Thyroid gland (tissue), 4 donors: ENCODE measurements around the gene QKI. TPM values are rescaled to one million over a fixed set of nuclear protein-coding genes. Genes with fewer than 3 reads are reported as not detected.

Experiments used
- DNase-seq, 2 donors: peaks; one replicate each; pipeline ENCODE4 v3.0.0-alpha.2; 2019
- H3K27ac ChIP-seq, 3 donors: fragments of 200-600 bp; sonication (generic); 1 replicate in 2 of 3; 2 replicates in 1 of 3; pipeline ENCODE4 v1.5.1; 2016 to 2019; ENCODE audit warnings: mild to moderate bottlenecking in 1 of 3, moderate library complexity in 1 of 3
- H3K27me3 ChIP-seq: fragments of 200-600 bp; sonication (generic); one replicate; pipeline ENCODE4 v1.5.1; 2019
- H3K36me3 ChIP-seq, 2 donors: fragments of 200-600 bp; sonication (generic); one replicate each; pipeline ENCODE4 v1.5.1; 2016 to 2019
- H3K4me1 ChIP-seq, 2 donors: fragments of 200-600 bp; sonication (generic); one replicate each; pipeline ENCODE4 v1.5.1; 2017 to 2019
- H3K4me3 ChIP-seq, 3 donors: fragments of 200-600 bp; sonication (generic); replicated peaks in 1 of 3; 1 replicate in 2 of 3; 2 replicates in 1 of 3; pipeline ENCODE4 v1.5.1; 2016; ENCODE audit warnings: mild to moderate bottlenecking in 1 of 3
- H3K9me3 ChIP-seq: fragments of 200-600 bp; sonication (generic); one replicate; pipeline ENCODE4 v1.5.1; 2017
- POLR2A ChIP-seq, 2 donors: fragments of 450-650 bp; IDR thresholded peaks; one replicate each; pipeline ENCODE4 v1.6.1; 2017; ENCODE audit warnings: antibody characterized with exemption in 2 of 2, mild to moderate bottlenecking in 2 of 2, moderate library complexity in 1 of 2
- WGBS, 2 donors: methylation state at CpG; one replicate each; pipeline ENCODE4 v1.1.5; 2017; 5-methylcytosine and 5-hydroxymethylcytosine counted together
- intact Hi-C: fragments of 100-400 bp; cut with DNase I; formaldehyde crosslinking; loops from one replicate; pipeline ENCODE4 v1.15.1; 2023
- total RNA-seq, 4 donors: library from RNA; depleted of rRNA; stranded (reverse); fragments of >200 nt; gene quantifications; one replicate each; pipeline ENCODE4 v1.2.3, GENCODE V29; 2016
- TF ChIP-seq, protein P1 (sequence below), 6 experiments: fragments of 200-600 bp in 3 of 6; fragments of 450-650 bp in 3 of 6; sonication (generic) in 3 of 6; IDR thresholded peaks; one replicate each; pipeline ENCODE4 v1.5.1; 2016 to 2019; ENCODE audit warnings: antibody characterized with exemption in 6 of 6, mild to moderate bottlenecking in 2 of 6, inconsistent platforms in 1 of 6, moderate library complexity in 1 of 6

The QKI gene
- total RNA-seq, 4 donors from 2014 or later = 90.3 to 134 (median 101) TPM

GRCh38 chr6:163516908-163517307, 102.4 kb downstream of the QKI start:
- intact Hi-C loops = no loop called here
- Histone ChIP-seq H3K27ac (no peak overlapping the region), H3K4me3 (no peak overlapping the region), H3K4me1 (no peaks in the 10 kb centered on the region), H3K9me3 (no peaks in the 10 kb centered on the region), H3K36me3 (no peaks in the 10 kb centered on the region), H3K27me3 (no peaks in the 10 kb centered on the region)
- no peak for TF ChIP-seq POLR2A (IDR thresholded peaks at IDR 0.05)
- TF ChIP-seq, protein P1, sequence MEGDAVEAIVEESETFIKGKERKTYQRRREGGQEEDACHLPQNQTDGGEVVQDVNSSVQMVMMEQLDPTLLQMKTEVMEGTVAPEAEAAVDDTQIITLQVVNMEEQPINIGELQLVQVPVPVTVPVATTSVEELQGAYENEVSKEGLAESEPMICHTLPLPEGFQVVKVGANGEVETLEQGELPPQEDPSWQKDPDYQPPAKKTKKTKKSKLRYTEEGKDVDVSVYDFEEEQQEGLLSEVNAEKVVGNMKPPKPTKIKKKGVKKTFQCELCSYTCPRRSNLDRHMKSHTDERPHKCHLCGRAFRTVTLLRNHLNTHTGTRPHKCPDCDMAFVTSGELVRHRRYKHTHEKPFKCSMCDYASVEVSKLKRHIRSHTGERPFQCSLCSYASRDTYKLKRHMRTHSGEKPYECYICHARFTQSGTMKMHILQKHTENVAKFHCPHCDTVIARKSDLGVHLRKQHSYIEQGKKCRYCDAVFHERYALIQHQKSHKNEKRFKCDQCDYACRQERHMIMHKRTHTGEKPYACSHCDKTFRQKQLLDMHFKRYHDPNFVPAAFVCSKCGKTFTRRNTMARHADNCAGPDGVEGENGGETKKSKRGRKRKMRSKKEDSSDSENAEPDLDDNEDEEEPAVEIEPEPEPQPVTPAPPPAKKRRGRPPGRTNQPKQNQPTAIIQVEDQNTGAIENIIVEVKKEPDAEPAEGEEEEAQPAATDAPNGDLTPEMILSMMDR (IDR thresholded peaks at IDR 0.05) = no peak
- no peak for DNase-seq

DNA sequence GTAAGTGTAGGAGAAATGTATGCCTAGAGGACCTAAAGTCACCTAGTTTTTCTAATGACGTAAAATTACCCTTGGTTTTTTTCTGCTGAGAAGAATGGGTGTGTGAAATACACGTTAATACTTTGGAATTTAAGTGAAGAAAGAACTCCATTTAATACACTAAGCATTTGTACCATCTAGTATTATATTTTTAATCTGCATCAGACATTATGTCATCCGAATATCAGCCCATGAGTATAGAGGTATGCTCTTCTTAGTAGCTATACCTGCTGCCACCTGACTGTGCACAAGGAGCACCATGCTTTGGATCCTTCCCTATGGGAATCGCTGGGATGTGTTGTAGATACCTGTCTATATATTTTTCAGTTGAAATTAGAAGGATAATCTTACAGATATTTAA, 106.4 kb downstream of the QKI start:
- intact Hi-C loops = no loop called here
- Histone ChIP-seq H3K27ac (no peak overlapping the region), H3K36me3 (no peaks in the 10 kb centered on the region), H3K27me3 (no peaks in the 10 kb centered on the region), H3K4me1 (peaks cover under 1 to 3% of the 10 kb centered on the region in 2 donors), H3K4me3 (no peak overlapping the region), H3K9me3 (no peaks in the 10 kb centered on the region)
- WGBS, 2 donors = 96 to 97% methylated on average over 4 of the region's 4 CpGs
- TF ChIP-seq POLR2A (IDR thresholded peaks at IDR 0.05) = no peak
- TF ChIP-seq, protein P1 (IDR thresholded peaks at IDR 0.05) = no peak
- no peak for DNase-seq

DNA sequence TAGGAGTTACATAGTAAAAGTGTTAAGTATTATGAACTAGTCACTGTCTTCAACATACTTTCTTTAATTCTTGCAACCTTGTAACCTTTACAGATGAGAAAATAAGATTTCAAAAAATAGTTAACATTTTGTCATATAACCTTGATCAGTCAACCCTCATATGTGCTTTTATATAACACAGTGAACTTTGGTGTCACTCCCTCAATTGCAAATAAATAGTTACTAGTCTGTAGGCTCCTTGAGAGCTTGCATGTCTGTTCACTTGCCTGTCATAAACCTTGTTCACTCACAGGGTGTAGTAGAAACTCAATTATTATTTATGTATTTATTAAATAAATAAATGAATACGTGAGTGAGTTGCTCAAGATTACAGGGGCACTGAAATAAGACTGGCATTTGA, 107.5 kb downstream of the QKI start:
- DNase-seq = no peak
- no peak overlapping the region for H3K4me3 ChIP-seq
- no peaks in the 10 kb centered on the region for H3K36me3 ChIP-seq
- H3K4me1 ChIP-seq = peaks cover 7 to 11% of the 10 kb centered on the region in 2 donors
- no peaks in the 10 kb centered on the region for H3K27me3 ChIP-seq
- 95 to 96% methylated on average over 1 of the region's 1 CpG for WGBS, 2 donors
- intact Hi-C loops = no loop called here
- no peak for TF ChIP-seq POLR2A (IDR thresholded peaks at IDR 0.05)
- TF ChIP-seq, protein P1 (IDR thresholded peaks at IDR 0.05) = no peak
- no peaks in the 10 kb centered on the region for H3K9me3 ChIP-seq
- H3K27ac ChIP-seq = no peak overlapping the region

DNA sequence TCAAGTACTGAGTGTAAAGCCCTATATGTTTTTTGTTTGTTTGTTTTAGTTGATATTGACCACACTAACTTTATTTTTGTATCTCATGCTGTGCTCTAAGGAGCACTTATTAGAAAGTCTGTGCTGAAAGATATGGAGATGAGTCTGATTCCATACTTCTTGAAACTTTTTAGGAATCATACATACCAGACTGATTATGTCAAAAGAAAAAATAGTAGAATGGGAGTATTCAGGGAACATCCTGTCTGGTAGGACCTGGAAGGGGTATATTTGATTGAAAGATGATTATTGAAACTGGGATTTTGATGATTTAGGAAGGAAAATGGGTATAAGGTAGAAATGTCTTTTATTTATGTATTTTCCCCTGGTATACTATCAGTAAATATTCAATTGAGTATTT, 111.4 kb downstream of the QKI start:
- Histone ChIP-seq H3K4me1 (peaks cover 14 to 20% of the 10 kb centered on the region in 2 donors), H3K27ac (no peak overlapping the region)
- intact Hi-C loops = no loop called here

GRCh38 chr6:163526346-163526745, 111.8 kb downstream of the QKI start:
- 33 to 45% methylated on average over 1 of the region's 1 CpG for WGBS, 2 donors
- Histone ChIP-seq H3K36me3 (no peaks in the 10 kb centered on the region), H3K4me3 (no peak overlapping the region), H3K27me3 (no peaks in the 10 kb centered on the region), H3K9me3 (no peaks in the 10 kb centered on the region), H3K27ac (no peak overlapping the region), H3K4me1 (peaks cover 14 to 24% of the 10 kb centered on the region in 2 donors)
- intact Hi-C loops = no loop called here
- TF ChIP-seq, protein P1 (IDR thresholded peaks at IDR 0.05) = no peak
- TF ChIP-seq POLR2A (IDR thresholded peaks at IDR 0.05) = no peak
- no peak for DNase-seq

More for the DNA sequence above, 111.4 kb downstream of the QKI start:
- no peak for TF ChIP-seq POLR2A (IDR thresholded peaks at IDR 0.05)
- TF ChIP-seq, protein P1 (IDR thresholded peaks at IDR 0.05) = no peak
- no peaks in the 10 kb centered on the region for H3K9me3 ChIP-seq
- H3K27me3 ChIP-seq = no peaks in the 10 kb centered on the region
- no peaks in the 10 kb centered on the region for H3K36me3 ChIP-seq
- no peak overlapping the region for H3K4me3 ChIP-seq
- no peak for DNase-seq
